ENCODE results near the gene PPP1R15B. TPM values are rescaled to one million over a fixed set of nuclear protein-coding genes. Genes with fewer than 3 reads are reported as not detected.
A peak's percentile ranks its signal among the peaks of the same experiment; 100 is the strongest.

The PPP1R15B gene
- total and polyA plus RNA-seq, 2 experiments from 2014 or later: 34.0 to 77.0 TPM

DNA sequence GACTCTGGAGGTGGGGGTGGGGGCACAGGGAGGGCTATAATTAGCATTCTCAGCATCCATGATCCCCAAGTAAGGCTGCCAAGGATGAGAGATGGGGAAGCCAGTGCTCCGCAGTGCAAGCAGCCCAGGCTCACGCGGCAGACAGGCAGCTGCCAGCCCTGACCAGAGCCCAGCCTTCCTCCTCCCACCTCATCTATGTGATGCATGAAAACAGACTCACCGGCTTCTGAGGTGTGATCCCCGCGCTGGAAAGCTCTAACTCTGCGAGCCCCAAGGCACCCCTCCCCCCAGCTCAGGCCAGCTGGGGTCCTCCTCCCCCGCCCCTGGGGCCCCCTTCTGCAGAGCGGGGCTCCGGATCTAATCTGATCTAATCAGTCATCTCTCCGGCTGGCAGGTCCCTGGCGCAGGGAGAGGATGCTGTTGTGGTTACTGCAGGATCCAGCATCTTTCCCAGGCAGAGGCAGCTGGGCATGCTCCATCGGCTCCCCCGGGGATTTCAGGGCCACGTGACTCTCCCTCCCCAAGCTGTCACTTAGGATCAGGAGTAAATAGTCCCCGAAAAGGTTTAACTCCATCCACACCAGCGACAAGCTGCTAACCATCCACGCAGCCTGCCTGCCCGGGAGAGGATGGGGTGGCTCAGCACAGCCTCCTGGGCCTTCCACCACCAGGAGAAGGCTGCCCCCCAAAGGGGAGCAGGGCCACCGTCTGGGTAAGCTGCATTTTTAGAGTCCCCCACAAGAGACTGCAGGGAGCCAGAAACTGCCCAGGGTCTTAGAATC is 52.0 kb downstream of the PPP1R15B start, which contains the start of gene PLEKHA6:
Gene PLEKHA6 (minus strand): TSS at position 456 of the 782 bp plus-strand sequence. CDS start 86,202 bp downstream, outside the sequence.
- TF ChIP-seq, protein P1, sequence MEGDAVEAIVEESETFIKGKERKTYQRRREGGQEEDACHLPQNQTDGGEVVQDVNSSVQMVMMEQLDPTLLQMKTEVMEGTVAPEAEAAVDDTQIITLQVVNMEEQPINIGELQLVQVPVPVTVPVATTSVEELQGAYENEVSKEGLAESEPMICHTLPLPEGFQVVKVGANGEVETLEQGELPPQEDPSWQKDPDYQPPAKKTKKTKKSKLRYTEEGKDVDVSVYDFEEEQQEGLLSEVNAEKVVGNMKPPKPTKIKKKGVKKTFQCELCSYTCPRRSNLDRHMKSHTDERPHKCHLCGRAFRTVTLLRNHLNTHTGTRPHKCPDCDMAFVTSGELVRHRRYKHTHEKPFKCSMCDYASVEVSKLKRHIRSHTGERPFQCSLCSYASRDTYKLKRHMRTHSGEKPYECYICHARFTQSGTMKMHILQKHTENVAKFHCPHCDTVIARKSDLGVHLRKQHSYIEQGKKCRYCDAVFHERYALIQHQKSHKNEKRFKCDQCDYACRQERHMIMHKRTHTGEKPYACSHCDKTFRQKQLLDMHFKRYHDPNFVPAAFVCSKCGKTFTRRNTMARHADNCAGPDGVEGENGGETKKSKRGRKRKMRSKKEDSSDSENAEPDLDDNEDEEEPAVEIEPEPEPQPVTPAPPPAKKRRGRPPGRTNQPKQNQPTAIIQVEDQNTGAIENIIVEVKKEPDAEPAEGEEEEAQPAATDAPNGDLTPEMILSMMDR (IDR thresholded peaks at IDR 0.05; ENCODE audit: poor library complexity): peak; percentile 45
- TF ChIP-seq EZH2 (IDR thresholded peaks at IDR 0.05; ENCODE audit: borderline replicate concordance): no peak
- Histone ChIP-seq H2AFZ (no peak within 1 kb of the TSS), H3K27me3 (no peaks in the 10 kb centered on the region), H3K4me2 (peak within 1 kb of the TSS; percentile 71), H3K4me3 (no peak within 1 kb of the TSS), H3K9me3 (ENCODE audit: low read depth) (no peaks in the 10 kb centered on the region), H3K9me2 (replicated peaks; ENCODE audit: insufficient read depth) (no peaks in the 10 kb centered on the region), H3K27ac (no peak within 1 kb of the TSS), H3K79me2 (peaks cover 29% of the 10 kb centered on the region), H3K36me3 (replicated peaks; ENCODE audit: insufficient read depth, low read depth) (no peaks in the 10 kb centered on the region), H4K20me1 (ENCODE audit: insufficient read depth, poor library complexity, severe bottlenecking) (no peaks in the 10 kb centered on the region), H3K4me1 (ENCODE audit: insufficient read depth) (peaks cover 29% of the 10 kb centered on the region)
- WGBS (ENCODE audit: low lambda C conversion rate, missing lambda C conversion rate): 15% methylated on average over 18 of the region's 20 CpGs
- DNase-seq (ENCODE audit: low spot score): peak; percentile 52

DNA sequence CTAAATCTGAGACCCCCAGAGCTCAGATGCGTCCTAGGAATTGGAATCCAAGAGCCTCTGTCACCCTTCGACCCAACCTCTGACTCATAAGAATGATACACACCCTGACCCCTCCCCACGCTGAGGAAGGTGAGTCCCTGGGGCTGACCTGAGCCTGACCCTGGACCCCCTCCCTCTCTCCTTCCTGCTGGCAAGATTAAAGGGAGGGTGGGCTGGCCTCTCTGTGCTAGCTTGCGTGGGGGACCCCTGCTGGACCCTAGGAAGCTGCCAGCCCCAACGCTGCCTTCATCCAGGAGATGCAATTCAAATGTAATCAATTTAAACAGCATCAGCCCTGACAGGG is 52.5 kb downstream of the PPP1R15B start:
- Histone ChIP-seq H3K27ac (no peak overlapping the region), H3K9me3 (ENCODE audit: low read depth) (no peaks in the 10 kb centered on the region), H3K4me3 (no peak overlapping the region)

DNA sequence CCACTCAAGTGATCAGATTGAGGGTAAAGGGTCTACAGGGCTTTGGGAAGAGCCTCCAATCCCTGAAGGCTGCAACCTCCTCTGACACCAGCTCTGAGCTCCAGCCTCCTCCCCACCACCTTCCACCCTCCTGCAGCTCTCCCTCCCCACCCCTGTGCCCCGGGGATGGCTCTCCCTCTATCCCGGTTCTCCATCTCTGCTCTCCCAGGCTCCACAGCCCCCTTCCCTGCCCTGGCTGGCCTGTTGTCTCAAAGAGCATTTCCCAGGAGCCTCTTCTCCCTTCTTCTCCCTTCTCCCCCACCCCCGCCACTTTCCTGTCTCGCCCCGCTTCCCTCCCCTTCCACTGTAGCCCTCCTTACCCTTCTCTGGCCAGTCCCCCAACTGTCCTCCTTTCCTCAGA is 53.0 kb downstream of the PPP1R15B start:
- no CpG with 5 or more reads among the region's 5 CpGs for WGBS (ENCODE audit: low lambda C conversion rate, missing lambda C conversion rate)

More for the DNA sequence above, 52.5 kb downstream of the PPP1R15B start:
- WGBS (ENCODE audit: low lambda C conversion rate, missing lambda C conversion rate): 23% methylated on average over 5 of the region's 5 CpGs
- H2AFZ ChIP-seq: no peak overlapping the region
- TF ChIP-seq EZH2 (IDR thresholded peaks at IDR 0.05; ENCODE audit: borderline replicate concordance) (no peak), EZH2phosphoT487 (IDR thresholded peaks at IDR 0.05; ENCODE audit: low read depth, severe bottlenecking, unreplicated experiment) (no peak)
- TF ChIP-seq, protein P1 (IDR thresholded peaks at IDR 0.05; ENCODE audit: poor library complexity): no peak
- H3K4me2 ChIP-seq: peak overlapping the region; percentile 71
- no peaks in the 10 kb centered on the region for H3K9me2 ChIP-seq (replicated peaks; ENCODE audit: insufficient read depth)
- H4K20me1 ChIP-seq (ENCODE audit: insufficient read depth, poor library complexity, severe bottlenecking): no peaks in the 10 kb centered on the region
- H3K27me3 ChIP-seq: no peaks in the 10 kb centered on the region
- peaks cover 30% of the 10 kb centered on the region for H3K79me2 ChIP-seq
- DNase-seq (ENCODE audit: low spot score): no peak
- no peaks in the 10 kb centered on the region for H3K36me3 ChIP-seq (replicated peaks; ENCODE audit: insufficient read depth, low read depth)
- H3K4me1 ChIP-seq (ENCODE audit: insufficient read depth): peaks cover 28% of the 10 kb centered on the region

More for the DNA sequence above, 53.0 kb downstream of the PPP1R15B start:
- H3K36me3 ChIP-seq (replicated peaks; ENCODE audit: insufficient read depth, low read depth): no peaks in the 10 kb centered on the region
- peaks cover 35% of the 10 kb centered on the region for H3K79me2 ChIP-seq
- no peak for DNase-seq (ENCODE audit: low spot score)
- TF ChIP-seq EZH2 (IDR thresholded peaks at IDR 0.05; ENCODE audit: borderline replicate concordance): no peak
- peaks cover 25% of the 10 kb centered on the region for H3K4me1 ChIP-seq (ENCODE audit: insufficient read depth)
- no peaks in the 10 kb centered on the region for H4K20me1 ChIP-seq (ENCODE audit: insufficient read depth, poor library complexity, severe bottlenecking)
- no peaks in the 10 kb centered on the region for H3K9me3 ChIP-seq (ENCODE audit: low read depth)
- no peaks in the 10 kb centered on the region for H3K27me3 ChIP-seq
- no peaks in the 10 kb centered on the region for H3K9me2 ChIP-seq (replicated peaks; ENCODE audit: insufficient read depth)
- H3K27ac ChIP-seq: no peak overlapping the region
- H2AFZ ChIP-seq: no peak overlapping the region
- peak overlapping the region; percentile 71 for H3K4me2 ChIP-seq
- H3K4me3 ChIP-seq: no peak overlapping the region
